ENCODE measurements around the gene RANGRF. TPM values are rescaled to one million over a fixed set of nuclear protein-coding genes. Genes with fewer than 3 reads are reported as not detected.

The RANGRF gene, protein sequence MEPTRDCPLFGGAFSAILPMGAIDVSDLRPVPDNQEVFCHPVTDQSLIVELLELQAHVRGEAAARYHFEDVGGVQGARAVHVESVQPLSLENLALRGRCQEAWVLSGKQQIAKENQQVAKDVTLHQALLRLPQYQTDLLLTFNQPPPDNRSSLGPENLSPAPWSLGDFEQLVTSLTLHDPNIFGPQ
- total RNA-seq = 18.1 and 19.7 TPM in 2 replicates

DNA sequence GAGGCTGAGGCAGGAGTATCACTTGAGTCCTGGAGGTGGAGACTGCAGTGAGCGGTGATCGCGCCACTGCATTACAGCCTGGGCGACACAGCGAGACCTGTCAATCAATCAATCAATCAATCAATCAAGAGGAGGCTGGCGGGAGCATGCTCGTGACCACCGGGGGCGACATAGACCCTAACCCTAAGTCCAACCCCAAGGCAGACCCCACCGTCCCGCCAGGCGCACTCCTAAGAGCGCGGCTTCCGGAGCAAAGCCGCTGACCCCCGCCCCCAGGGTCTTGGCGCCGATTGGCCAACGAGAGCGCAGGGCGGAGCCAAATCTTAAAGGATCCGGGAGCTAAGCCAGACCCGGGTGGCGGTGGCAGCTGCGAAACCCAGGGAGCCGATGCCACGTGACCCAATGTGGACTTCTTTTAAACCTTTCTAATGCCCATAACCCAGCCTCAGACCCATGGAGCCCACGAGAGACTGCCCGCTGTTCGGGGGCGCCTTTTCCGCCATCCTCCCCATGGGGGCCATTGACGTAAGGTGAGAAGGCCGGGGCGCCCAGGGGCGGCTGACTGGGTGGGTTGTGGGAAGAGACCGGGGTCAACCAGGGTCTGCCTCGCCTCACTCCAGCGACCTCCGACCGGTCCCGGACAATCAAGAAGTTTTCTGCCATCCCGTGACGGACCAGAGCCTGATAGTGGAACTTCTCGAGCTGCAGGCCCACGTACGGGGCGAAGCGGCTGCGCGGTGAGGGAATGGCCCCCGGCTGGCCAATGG lies at the start of gene RANGRF:
Gene RANGRF (plus strand): TSS at position 335 of the 767 bp plus-strand sequence. CDS start 119 bp downstream, at position 454.

GRCh38 chr17:8248751-8249607 lies 39.5 kb upstream of the RANGRF start, which contains the start of gene PFAS:
TSS of gene PFAS (plus strand) at chr17:8249289. CDS start at chr17:8253938, 4,649 bp downstream.

GRCh38 chr17:8339540-8339939 lies 51.1 kb downstream of the RANGRF start, which contains the start of gene ODF4:
TSS of gene ODF4 (plus strand) at chr17:8339840. CDS start at chr17:8340052, 212 bp downstream.

Other genes with a start within 250 kb of the RANGRF start
- gene ALOX15B, start 249.6 kb upstream of the RANGRF start, total RNA-seq = 0.80 and 0.91 TPM in 2 replicates
- not detected in 2 replicates for gene ALOX12B, start 201.0 kb upstream of the RANGRF start, total RNA-seq
- not detected in 2 replicates for gene ALOXE3, start 170.2 kb upstream of the RANGRF start, total RNA-seq
- 0.78 and 1.4 TPM in 2 replicates for gene HES7, start 164.6 kb upstream of the RANGRF start, total RNA-seq
- gene PER1, start 136.3 kb upstream of the RANGRF start, total RNA-seq = 30.0 and 78.6 TPM in 2 replicates
- gene VAMP2, start 125.7 kb upstream of the RANGRF start, total RNA-seq = 4.0 and 22.9 TPM in 2 replicates
- gene TMEM107, start 112.3 kb upstream of the RANGRF start, total RNA-seq = 42.5 and 58.7 TPM in 2 replicates
- gene BORCS6, start 98.5 kb upstream of the RANGRF start, total RNA-seq = 11.3 and 12.2 TPM in 2 replicates
- gene AURKB, start 78.1 kb upstream of the RANGRF start, total RNA-seq = 23.6 and 53.7 TPM in 2 replicates
- 8.8 and 11.4 TPM in 2 replicates for gene CTC1, start 40.6 kb upstream of the RANGRF start, total RNA-seq
- 17.1 and 45.5 TPM in 2 replicates for gene PFAS, start 39.4 kb upstream of the RANGRF start, total RNA-seq
- 0.91 and 1.4 TPM in 2 replicates for gene SLC25A35, start 6.7 kb downstream of the RANGRF start, total RNA-seq
- gene ARHGEF15, start 21.6 kb downstream of the RANGRF start, total RNA-seq = 0.48 and 2.3 TPM in 2 replicates
- not detected in 2 replicates for gene ODF4, start 51.2 kb downstream of the RANGRF start, total RNA-seq
- gene RPL26, start 94.5 kb downstream of the RANGRF start, total RNA-seq = 3,504 and 6,849 TPM in 2 replicates
- gene RNF222, start 109.2 kb downstream of the RANGRF start, total RNA-seq = not detected in 2 replicates
- gene NDEL1, start 147.2 kb downstream of the RANGRF start, total RNA-seq = 48.0 and 55.3 TPM in 2 replicates